Measurements from ENCODE around the gene FCGBP.

Gene FCGBP

GRCh38 chr19:39919976-39920375 is 14.5 kb downstream of the FCGBP start:
- H3K4me1 ChIP-seq (ENCODE audit: control insufficient read depth, insufficient read depth, low read length): no peaks in the 10 kb centered on the region
- H3K27ac ChIP-seq (ENCODE audit: low read length): no peak overlapping the region
- no CpG with 5 or more reads among the region's 6 CpGs for WGBS (ENCODE audit: insufficient coverage, insufficient read length)
- DNase-seq (ENCODE audit: low read depth, low spot score): no peak
- no peaks in the 10 kb centered on the region for H3K36me3 ChIP-seq (ENCODE audit: control insufficient read depth, insufficient read depth, low read length)
- H3K27me3 ChIP-seq (ENCODE audit: control insufficient read depth, insufficient read depth, low read length): no peaks in the 10 kb centered on the region
- no peak overlapping the region for H3K4me3 ChIP-seq (ENCODE audit: low read length)
- H3K9me3 ChIP-seq (ENCODE audit: control insufficient read depth, insufficient read depth, low read length): no peaks in the 10 kb centered on the region

DNA sequence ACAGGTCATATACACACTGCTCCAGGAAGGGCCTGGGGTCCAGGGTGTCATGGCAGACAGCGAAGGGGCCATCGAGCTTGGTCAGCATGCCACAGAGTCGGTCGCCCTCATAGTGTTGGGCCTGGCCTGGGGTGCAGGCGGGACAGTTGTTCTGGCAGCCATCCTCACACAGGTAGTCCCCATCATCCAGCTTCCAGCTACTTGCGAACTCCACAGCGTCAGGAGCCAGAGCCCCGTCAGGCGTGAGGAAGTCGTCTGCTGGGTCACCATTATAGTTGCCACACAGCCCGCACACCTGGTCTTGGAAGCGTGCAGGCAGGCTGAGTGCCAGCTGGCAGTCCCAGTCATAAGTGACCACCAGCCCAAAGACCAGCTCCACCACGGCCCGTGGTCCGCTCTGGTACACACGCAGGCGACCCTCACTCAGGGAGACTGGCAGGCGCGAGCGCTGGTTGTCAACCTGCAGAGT is 16.2 kb downstream of the FCGBP start:
- no peak for DNase-seq (ENCODE audit: low read depth, low spot score)
- no CpG with 5 or more reads among the region's 20 CpGs for WGBS (ENCODE audit: insufficient coverage, insufficient read length)
- Histone ChIP-seq H3K4me3 (ENCODE audit: low read length) (no peak overlapping the region), H3K9me3 (ENCODE audit: control insufficient read depth, insufficient read depth, low read length) (no peaks in the 10 kb centered on the region), H3K4me1 (ENCODE audit: control insufficient read depth, insufficient read depth, low read length) (no peaks in the 10 kb centered on the region), H3K36me3 (ENCODE audit: control insufficient read depth, insufficient read depth, low read length) (no peaks in the 10 kb centered on the region), H3K27me3 (ENCODE audit: control insufficient read depth, insufficient read depth, low read length) (no peaks in the 10 kb centered on the region), H3K27ac (ENCODE audit: low read length) (no peak overlapping the region)

GRCh38 chr19:39917561-39918182 is 16.8 kb downstream of the FCGBP start:
- no peak for DNase-seq (ENCODE audit: low read depth, low spot score)
- no peak overlapping the region for H3K27ac ChIP-seq (ENCODE audit: low read length)
- H3K36me3 ChIP-seq (ENCODE audit: control insufficient read depth, insufficient read depth, low read length): no peaks in the 10 kb centered on the region
- H3K9me3 ChIP-seq (ENCODE audit: control insufficient read depth, insufficient read depth, low read length): no peaks in the 10 kb centered on the region
- no peaks in the 10 kb centered on the region for H3K27me3 ChIP-seq (ENCODE audit: control insufficient read depth, insufficient read depth, low read length)
- WGBS (ENCODE audit: insufficient coverage, insufficient read length): no CpG with 5 or more reads among the region's 9 CpGs
- H3K4me1 ChIP-seq (ENCODE audit: control insufficient read depth, insufficient read depth, low read length): no peaks in the 10 kb centered on the region
- H3K4me3 ChIP-seq (ENCODE audit: low read length): no peak overlapping the region

- DNase-seq (ENCODE audit: low read depth, low spot score): no peak
- no peak overlapping the region for H3K4me3 ChIP-seq (ENCODE audit: low read length)
- no peaks in the 10 kb centered on the region for H3K4me1 ChIP-seq (ENCODE audit: control insufficient read depth, insufficient read depth, low read length)
- no peaks in the 10 kb centered on the region for H3K36me3 ChIP-seq (ENCODE audit: control insufficient read depth, insufficient read depth, low read length)
- H3K27me3 ChIP-seq (ENCODE audit: control insufficient read depth, insufficient read depth, low read length): no peaks in the 10 kb centered on the region
- no peak overlapping the region for H3K27ac ChIP-seq (ENCODE audit: low read length)
- no peaks in the 10 kb centered on the region for H3K9me3 ChIP-seq (ENCODE audit: control insufficient read depth, insufficient read depth, low read length)
- WGBS (ENCODE audit: insufficient coverage, insufficient read length): no CpG with 5 or more reads among the region's 5 CpGs
Measured at GRCh38 chr19:39916851-39917396, 17.5 kb downstream of the FCGBP start.

GRCh38 chr19:39916236-39916635 is 18.2 kb downstream of the FCGBP start:
- Histone ChIP-seq H3K4me1 (ENCODE audit: control insufficient read depth, insufficient read depth, low read length) (no peaks in the 10 kb centered on the region), H3K36me3 (ENCODE audit: control insufficient read depth, insufficient read depth, low read length) (no peaks in the 10 kb centered on the region), H3K4me3 (ENCODE audit: low read length) (no peak overlapping the region), H3K27ac (ENCODE audit: low read length) (no peak overlapping the region), H3K27me3 (ENCODE audit: control insufficient read depth, insufficient read depth, low read length) (no peaks in the 10 kb centered on the region), H3K9me3 (ENCODE audit: control insufficient read depth, insufficient read depth, low read length) (no peaks in the 10 kb centered on the region)
- WGBS (ENCODE audit: insufficient coverage, insufficient read length): no CpG with 5 or more reads among the region's 5 CpGs
- no peak for DNase-seq (ENCODE audit: low read depth, low spot score)

DNA sequence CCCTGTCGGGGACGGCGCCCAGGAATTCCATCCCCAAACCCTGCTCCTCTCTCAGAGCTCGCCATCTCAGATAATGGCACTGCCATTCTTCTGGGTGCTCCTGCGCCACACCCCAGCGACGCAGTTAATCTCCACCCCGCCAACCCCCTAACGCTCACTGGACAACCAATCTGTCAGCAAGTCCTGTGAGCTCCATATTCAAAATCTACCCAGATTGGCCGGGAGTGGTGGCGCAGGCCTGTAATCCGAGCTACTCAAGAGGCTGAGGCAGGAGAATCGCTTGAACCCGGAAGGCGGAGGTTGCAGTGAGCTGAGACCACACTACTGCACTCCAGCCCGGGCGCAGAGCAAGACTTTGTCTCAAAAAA is 18.6 kb downstream of the FCGBP start:
- no peaks in the 10 kb centered on the region for H3K4me1 ChIP-seq (ENCODE audit: control insufficient read depth, insufficient read depth, low read length)
- H3K27ac ChIP-seq (ENCODE audit: low read length): no peak overlapping the region
- no peak overlapping the region for H3K4me3 ChIP-seq (ENCODE audit: low read length)
- H3K36me3 ChIP-seq (ENCODE audit: control insufficient read depth, insufficient read depth, low read length): no peaks in the 10 kb centered on the region
- DNase-seq (ENCODE audit: low read depth, low spot score): no peak
- no peaks in the 10 kb centered on the region for H3K27me3 ChIP-seq (ENCODE audit: control insufficient read depth, insufficient read depth, low read length)
- no peaks in the 10 kb centered on the region for H3K9me3 ChIP-seq (ENCODE audit: control insufficient read depth, insufficient read depth, low read length)
- WGBS (ENCODE audit: insufficient coverage, insufficient read length): no CpG with 5 or more reads among the region's 17 CpGs

GRCh38 chr19:39915101-39915847 is 19.2 kb downstream of the FCGBP start:
- H3K4me3 ChIP-seq (ENCODE audit: low read length): no peak overlapping the region
- no peaks in the 10 kb centered on the region for H3K27me3 ChIP-seq (ENCODE audit: control insufficient read depth, insufficient read depth, low read length)
- H3K4me1 ChIP-seq (ENCODE audit: control insufficient read depth, insufficient read depth, low read length): no peaks in the 10 kb centered on the region
- no peak overlapping the region for H3K27ac ChIP-seq (ENCODE audit: low read length)
- no peaks in the 10 kb centered on the region for H3K36me3 ChIP-seq (ENCODE audit: control insufficient read depth, insufficient read depth, low read length)
- no peaks in the 10 kb centered on the region for H3K9me3 ChIP-seq (ENCODE audit: control insufficient read depth, insufficient read depth, low read length)
- no CpG with 5 or more reads among the region's 71 CpGs for whole genome bisulfite sequencing (ENCODE audit: insufficient coverage, insufficient read length)
- no peak for DNase-seq (ENCODE audit: low read depth, low spot score)

- Histone ChIP-seq H3K4me1 (ENCODE audit: control insufficient read depth, insufficient read depth, low read length) (no peaks in the 10 kb centered on the region), H3K4me3 (ENCODE audit: low read length) (no peak overlapping the region), H3K36me3 (ENCODE audit: control insufficient read depth, insufficient read depth, low read length) (no peaks in the 10 kb centered on the region), H3K27ac (ENCODE audit: low read length) (no peak overlapping the region), H3K9me3 (ENCODE audit: control insufficient read depth, insufficient read depth, low read length) (no peaks in the 10 kb centered on the region), H3K27me3 (ENCODE audit: control insufficient read depth, insufficient read depth, low read length) (no peaks in the 10 kb centered on the region)
- DNase-seq (ENCODE audit: low read depth, low spot score): no peak
- WGBS (ENCODE audit: insufficient coverage, insufficient read length): no CpG with 5 or more reads among the region's 20 CpGs
Measured at GRCh38 chr19:39913682-39914333, 20.6 kb downstream of the FCGBP start.

DNA sequence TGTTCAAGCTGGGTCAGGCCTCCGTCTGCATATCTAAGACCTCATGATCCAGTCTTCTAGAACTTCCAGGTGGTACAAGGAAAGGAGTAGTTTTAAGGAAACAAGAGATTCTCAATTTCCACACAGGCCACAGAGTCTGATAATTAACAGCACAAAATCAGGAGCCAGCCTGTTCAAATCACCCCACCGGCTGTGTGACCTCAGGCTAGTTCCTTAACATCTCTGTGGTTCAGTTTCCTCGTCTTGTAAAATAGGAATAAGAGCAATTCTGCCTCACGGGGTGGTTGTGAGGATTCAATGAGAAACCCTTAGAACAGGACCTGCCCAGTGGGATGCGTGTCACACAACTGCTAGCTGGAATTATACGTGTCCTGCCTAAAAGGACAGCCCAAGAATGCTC is 25.6 kb downstream of the FCGBP start:
- Histone ChIP-seq H3K36me3 (ENCODE audit: control insufficient read depth, insufficient read depth, low read length) (no peaks in the 10 kb centered on the region), H3K27me3 (ENCODE audit: control insufficient read depth, insufficient read depth, low read length) (no peaks in the 10 kb centered on the region), H3K4me3 (ENCODE audit: low read length) (no peak overlapping the region), H3K9me3 (ENCODE audit: control insufficient read depth, insufficient read depth, low read length) (no peaks in the 10 kb centered on the region), H3K4me1 (ENCODE audit: control insufficient read depth, insufficient read depth, low read length) (no peaks in the 10 kb centered on the region), H3K27ac (ENCODE audit: low read length) (no peak overlapping the region)
- no CpG with 5 or more reads among the region's 6 CpGs for WGBS (ENCODE audit: insufficient coverage, insufficient read length)
- DNase-seq (ENCODE audit: low read depth, low spot score): no peak

- Histone ChIP-seq H3K9me3 (ENCODE audit: control insufficient read depth, insufficient read depth, low read length) (no peaks in the 10 kb centered on the region), H3K27ac (ENCODE audit: low read length) (no peak overlapping the region), H3K4me3 (ENCODE audit: low read length) (no peak overlapping the region), H3K36me3 (ENCODE audit: control insufficient read depth, insufficient read depth, low read length) (no peaks in the 10 kb centered on the region), H3K27me3 (ENCODE audit: control insufficient read depth, insufficient read depth, low read length) (no peaks in the 10 kb centered on the region), H3K4me1 (ENCODE audit: control insufficient read depth, insufficient read depth, low read length) (no peaks in the 10 kb centered on the region)
- WGBS (ENCODE audit: insufficient coverage, insufficient read length): no CpG with 5 or more reads among the region's 5 CpGs
- DNase-seq (ENCODE audit: low read depth, low spot score): no peak
Measured at GRCh38 chr19:39906820-39907611, 27.4 kb downstream of the FCGBP start.

Data from iPS DF 6.9 (cell line).